ENCODE results near the gene DACT2. TPM values are rescaled to one million over a fixed set of nuclear protein-coding genes. Genes with fewer than 3 reads are reported as not detected.

Gene DACT2
- total RNA-seq, 1 donor from 2014 or later: 1.4 TPM

- Mint-ChIP-seq H3K9me3 (ENCODE audit: unreplicated experiment) (peaks cover 15% of the 10 kb centered on the region), H3K4me1 (ENCODE audit: unreplicated experiment) (peaks cover 2% of the 10 kb centered on the region), H3K4me3 (ENCODE audit: unreplicated experiment) (no peak overlapping the region), H3K36me3 (ENCODE audit: unreplicated experiment) (peaks cover 2% of the 10 kb centered on the region), H3K27me3 (ENCODE audit: unreplicated experiment) (peaks cover 16% of the 10 kb centered on the region), H3K27ac (ENCODE audit: unreplicated experiment) (no peak overlapping the region)
- TF ChIP-seq, protein P1, sequence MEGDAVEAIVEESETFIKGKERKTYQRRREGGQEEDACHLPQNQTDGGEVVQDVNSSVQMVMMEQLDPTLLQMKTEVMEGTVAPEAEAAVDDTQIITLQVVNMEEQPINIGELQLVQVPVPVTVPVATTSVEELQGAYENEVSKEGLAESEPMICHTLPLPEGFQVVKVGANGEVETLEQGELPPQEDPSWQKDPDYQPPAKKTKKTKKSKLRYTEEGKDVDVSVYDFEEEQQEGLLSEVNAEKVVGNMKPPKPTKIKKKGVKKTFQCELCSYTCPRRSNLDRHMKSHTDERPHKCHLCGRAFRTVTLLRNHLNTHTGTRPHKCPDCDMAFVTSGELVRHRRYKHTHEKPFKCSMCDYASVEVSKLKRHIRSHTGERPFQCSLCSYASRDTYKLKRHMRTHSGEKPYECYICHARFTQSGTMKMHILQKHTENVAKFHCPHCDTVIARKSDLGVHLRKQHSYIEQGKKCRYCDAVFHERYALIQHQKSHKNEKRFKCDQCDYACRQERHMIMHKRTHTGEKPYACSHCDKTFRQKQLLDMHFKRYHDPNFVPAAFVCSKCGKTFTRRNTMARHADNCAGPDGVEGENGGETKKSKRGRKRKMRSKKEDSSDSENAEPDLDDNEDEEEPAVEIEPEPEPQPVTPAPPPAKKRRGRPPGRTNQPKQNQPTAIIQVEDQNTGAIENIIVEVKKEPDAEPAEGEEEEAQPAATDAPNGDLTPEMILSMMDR (IDR thresholded peaks at IDR 0.05): no peak
- DNase-seq (ENCODE audit: extremely low spot score, unreplicated experiment): peak; percentile 77
These were observed 26.5 kb upstream of the DACT2 start for GRCh38 chr6:168345896-168346754.

GRCh38 chr6:168345266-168345665, 25.7 kb upstream of the DACT2 start:
- peaks cover 6% of the 10 kb centered on the region for H3K9me3 Mint-ChIP-seq (ENCODE audit: unreplicated experiment)
- peaks cover 2% of the 10 kb centered on the region for H3K4me1 Mint-ChIP-seq (ENCODE audit: unreplicated experiment)
- TF ChIP-seq, protein P1 (IDR thresholded peaks at IDR 0.05): no peak
- no peak for DNase-seq (ENCODE audit: extremely low spot score, unreplicated experiment)
- H3K27me3 Mint-ChIP-seq (ENCODE audit: unreplicated experiment): peaks cover 11% of the 10 kb centered on the region
- H3K36me3 Mint-ChIP-seq (ENCODE audit: unreplicated experiment): no peaks in the 10 kb centered on the region
- no peak overlapping the region for H3K4me3 Mint-ChIP-seq (ENCODE audit: unreplicated experiment)
- H3K27ac Mint-ChIP-seq (ENCODE audit: unreplicated experiment): no peak overlapping the region

- no peaks in the 10 kb centered on the region for H3K9me3 Mint-ChIP-seq (ENCODE audit: unreplicated experiment)
- TF ChIP-seq, protein P1 (IDR thresholded peaks at IDR 0.05): no peak
- DNase-seq (ENCODE audit: extremely low spot score, unreplicated experiment): peak; percentile 54
- H3K27ac Mint-ChIP-seq (ENCODE audit: unreplicated experiment): no peak overlapping the region
- H3K4me3 Mint-ChIP-seq (ENCODE audit: unreplicated experiment): no peak overlapping the region
- H3K36me3 Mint-ChIP-seq (ENCODE audit: unreplicated experiment): no peaks in the 10 kb centered on the region
- peaks cover 2% of the 10 kb centered on the region for H3K4me1 Mint-ChIP-seq (ENCODE audit: unreplicated experiment)
- H3K27me3 Mint-ChIP-seq (ENCODE audit: unreplicated experiment): peaks cover 11% of the 10 kb centered on the region
These were observed 24.8 kb upstream of the DACT2 start for GRCh38 chr6:168344338-168344737.

DNA sequence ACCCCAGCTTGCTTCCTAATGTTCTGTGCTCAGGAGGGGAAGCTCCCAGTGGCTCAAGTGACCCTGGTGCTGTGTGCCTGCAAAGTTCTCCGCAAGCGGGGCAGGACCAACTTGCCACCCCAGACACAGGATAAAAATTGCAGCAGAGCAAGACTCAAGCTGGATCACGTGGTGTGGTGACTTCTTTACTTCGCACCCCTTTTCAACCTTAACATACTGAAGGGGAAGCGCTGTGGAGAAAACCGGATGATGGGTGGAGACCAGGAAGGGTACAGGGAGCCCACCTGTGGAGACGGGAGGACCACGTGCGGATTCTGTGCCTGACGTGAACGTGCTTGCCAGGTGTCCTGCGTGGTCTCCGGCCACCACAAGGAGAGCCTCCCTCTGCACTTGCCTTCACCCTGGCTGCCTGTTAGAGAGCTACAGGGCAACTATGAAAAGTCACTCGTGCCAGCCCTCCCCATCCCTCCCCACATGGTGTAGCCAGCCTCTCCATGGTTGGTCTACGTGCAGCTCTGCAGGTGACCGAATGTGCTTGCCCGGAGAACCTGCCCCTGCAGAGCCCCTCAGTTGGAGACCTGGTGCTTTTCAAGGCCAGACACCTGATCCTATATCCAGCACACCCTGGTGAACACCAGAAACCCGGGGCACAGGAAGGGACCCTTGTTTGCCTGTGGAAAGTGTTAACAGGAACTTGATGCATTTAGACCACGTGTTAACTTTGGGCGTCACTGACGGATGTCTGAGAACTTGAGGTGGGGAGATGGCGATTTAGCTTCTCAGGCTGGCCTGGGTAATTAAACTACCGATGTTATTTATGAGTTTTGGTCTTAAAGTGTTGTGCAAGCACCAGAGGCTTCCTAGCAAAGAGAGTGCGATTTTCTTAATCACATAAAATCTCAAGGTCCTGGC, 23.9 kb upstream of the DACT2 start:
- no peak overlapping the region for H3K4me3 Mint-ChIP-seq (ENCODE audit: unreplicated experiment)
- H3K4me1 Mint-ChIP-seq (ENCODE audit: unreplicated experiment): peaks cover 2% of the 10 kb centered on the region
- no peaks in the 10 kb centered on the region for H3K36me3 Mint-ChIP-seq (ENCODE audit: unreplicated experiment)
- H3K27me3 Mint-ChIP-seq (ENCODE audit: unreplicated experiment): peaks cover 11% of the 10 kb centered on the region
- no peaks in the 10 kb centered on the region for H3K9me3 Mint-ChIP-seq (ENCODE audit: unreplicated experiment)
- H3K27ac Mint-ChIP-seq (ENCODE audit: unreplicated experiment): no peak overlapping the region
- TF ChIP-seq, protein P1 (IDR thresholded peaks at IDR 0.05): no peak
- DNase-seq (ENCODE audit: extremely low spot score, unreplicated experiment): peak; percentile 63

DNA sequence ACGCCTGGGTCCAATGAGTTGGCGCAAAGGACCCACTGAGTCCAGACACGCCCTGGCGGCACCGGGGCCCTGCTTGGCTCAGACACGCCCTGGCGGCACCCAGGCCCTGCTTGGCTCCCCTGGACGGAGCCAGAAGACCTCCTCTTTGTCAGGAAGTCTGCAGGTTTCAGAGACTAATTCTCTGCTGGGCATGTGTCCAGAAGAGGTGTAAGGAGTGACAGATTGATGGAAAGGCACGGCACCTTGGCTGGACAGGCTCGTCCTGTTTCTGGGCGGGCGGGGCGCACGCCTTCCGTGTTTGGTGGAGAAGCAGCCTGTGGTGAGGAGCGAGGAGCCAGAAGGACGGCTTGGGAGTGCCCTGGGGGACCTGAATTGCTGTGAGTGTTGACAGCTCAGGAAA, 23.1 kb upstream of the DACT2 start:
- Mint-ChIP-seq H3K27me3 (ENCODE audit: unreplicated experiment) (peaks cover 11% of the 10 kb centered on the region), H3K27ac (ENCODE audit: unreplicated experiment) (no peak overlapping the region), H3K36me3 (ENCODE audit: unreplicated experiment) (no peaks in the 10 kb centered on the region), H3K4me3 (ENCODE audit: unreplicated experiment) (no peak overlapping the region), H3K4me1 (ENCODE audit: unreplicated experiment) (peaks cover 2% of the 10 kb centered on the region), H3K9me3 (ENCODE audit: unreplicated experiment) (no peaks in the 10 kb centered on the region)
- DNase-seq (ENCODE audit: extremely low spot score, unreplicated experiment): peak; percentile 72
- TF ChIP-seq, protein P1 (IDR thresholded peaks at IDR 0.05): no peak

Measured in osteocyte (in vitro differentiated cells).